AG04449 (cell line): ENCODE results near the gene CASP3.

Source experiments
- CTCF ChIA-PET: fragments of 350-600 bp; formaldehyde crosslinking; extraction: SDS; loops from one replicate; lab custom pipeline; 2021; ENCODE audit warnings: antibody characterized with exemption; lab: Yijun Ruan, JAX
- POLR2A ChIA-PET: fragments of 400-600, 350-600 bp; formaldehyde crosslinking; extraction: SDS; loops from one replicate; lab custom pipeline; 2020; ENCODE audit warnings: antibody characterized with exemption, inconsistent platforms; lab: Yijun Ruan, JAX
- DNase-seq: peaks from one replicate; pipeline ENCODE4 v3.0.0-alpha.2; 2010; ENCODE audit warnings: low read depth, low spot score
- H3K4me3 ChIP-seq: 2 replicates; pipeline ENCODE4 v1.5.1; 2011; ENCODE audit warnings: low read depth, mild to moderate bottlenecking, control low read depth, low read length
- CTCF ChIP-seq: IDR thresholded peaks from one replicate; pipeline ENCODE4 v1.5.1; 2011; ENCODE audit warnings: mild to moderate bottlenecking, moderate library complexity, low read length, control low read depth, inconsistent platforms; ENCODE audit not compliant: insufficient read depth; ENCODE audit errors: missing control alignments

The CASP3 gene

GRCh38 chr4:184649026-184649970 lies at the start of gene CASP3, which contains the start of gene PRIMPOL:
Gene CASP3 (minus strand): TSS chr4:184649447. CDS start chr4:184638453, 10,994 bp downstream.
Gene PRIMPOL (plus strand): TSS chr4:184649738. CDS start chr4:184657141, 7,403 bp downstream.
- peak within 1 kb of the TSS; percentile 79 for H3K4me3 ChIP-seq
- ChIA-PET POLR2A (interaction anchor here (1.0 to 1.6 kb wide), 4 partner anchors 9 to 385 kb away, joined by 3 to 5 read pairs (median 4); partner anchors contain the start of gene CENPU), CTCF (interaction anchor here (0.7 to 2.7 kb wide), 5 partner anchors 9 to 386 kb away, joined by 3 to 12 read pairs (median 3); partner anchors contain the start of gene ACSL1)
- peak; percentile 53 for TF ChIP-seq CTCF
- peak; percentile 51 for DNase-seq

- no peak overlapping the region for H3K4me3 ChIP-seq
- no peak for DNase-seq
- POLR2A ChIA-PET, result no interaction called here
- no peak for TF ChIP-seq CTCF
- CTCF ChIA-PET, result no interaction called here
These were observed 48.7 kb upstream of the CASP3 start for GRCh38 chr4:184697956-184698355.

- CTCF ChIA-PET, result interaction anchor here (1.0 kb wide), 1 partner anchor 11 kb away, joined by 3 read pairs; no protein-coding TSS in a partner anchor
- no peak overlapping the region for H3K4me3 ChIP-seq
- POLR2A ChIA-PET, result no interaction called here
- TF ChIP-seq CTCF, result no peak
- DNase-seq, result no peak
These were observed 46.1 kb upstream of the CASP3 start for GRCh38 chr4:184695178-184695896.

- CTCF ChIA-PET, result no interaction called here
These were observed 45.2 kb upstream of the CASP3 start for GRCh38 chr4:184694412-184694956.

GRCh38 chr4:184693056-184693455 lies 43.8 kb upstream of the CASP3 start:
- no peak overlapping the region for H3K4me3 ChIP-seq
- CTCF ChIA-PET, result interaction anchor here (1.0 kb wide), 1 partner anchor 52 kb away, joined by 3 read pairs; no protein-coding TSS in a partner anchor
- peak; percentile 14 for DNase-seq
- TF ChIP-seq CTCF, result no peak
- POLR2A ChIA-PET, result no interaction called here

More at GRCh38 chr4:184694412-184694956, 45.2 kb upstream of the CASP3 start:
- H3K4me3 ChIP-seq, result no peak overlapping the region
- no peak for TF ChIP-seq CTCF
- DNase-seq, result no peak
- POLR2A ChIA-PET, result interaction anchor here (0.9 kb wide), 1 partner anchor 10 kb away, joined by 3 read pairs; no protein-coding TSS in a partner anchor
